ENCODE data around the gene TCHP.
"Not testable (repeated sequence)": the region's sequence is repeated elsewhere in the genome, so short reads cannot be mapped to it uniquely, and the experiment has no call there.

TCHP gene

DNA sequence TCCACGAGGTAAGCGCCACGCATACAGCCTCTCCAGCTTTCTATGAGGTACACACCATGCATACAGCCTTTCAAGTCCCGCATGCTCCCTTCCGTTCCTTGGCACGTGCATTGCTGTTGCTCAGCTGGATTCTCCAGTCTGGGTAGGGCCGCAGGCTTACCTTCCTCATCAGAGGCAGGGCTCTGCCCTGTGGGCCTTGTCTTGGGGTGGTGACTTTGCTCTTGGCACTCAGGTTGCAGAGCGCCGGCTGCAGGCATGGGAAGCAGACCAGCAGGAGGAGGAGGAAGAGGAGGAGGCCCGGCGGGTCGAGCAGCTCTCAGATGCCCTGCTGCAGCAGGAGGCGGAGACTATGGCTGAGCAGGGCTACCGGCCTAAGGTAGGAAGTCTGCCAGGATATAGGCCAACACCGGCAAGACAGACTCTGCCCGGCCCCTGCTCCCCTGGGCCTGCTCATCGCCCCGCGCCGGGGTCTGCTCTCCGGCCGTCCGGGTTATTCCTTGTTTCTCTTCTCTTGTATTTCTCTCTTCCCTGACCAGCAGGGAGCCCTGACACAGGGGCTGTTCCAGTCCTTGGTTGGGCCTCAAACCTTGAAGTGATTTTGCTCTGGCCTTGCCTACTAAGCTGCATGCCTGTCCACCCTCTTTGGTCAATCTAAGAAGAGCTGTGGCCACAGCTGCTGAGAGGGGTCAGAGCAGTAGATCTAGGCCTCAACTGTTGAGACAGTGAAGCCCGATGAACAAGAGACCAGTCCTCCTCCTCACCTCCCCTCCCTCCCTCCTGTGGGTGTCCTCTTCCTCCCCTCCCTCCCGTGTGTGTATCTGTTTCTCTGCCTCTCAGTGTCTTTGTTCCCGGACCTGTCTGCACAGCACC, 15.3 kb downstream of the TCHP start:
- Mint-ChIP-seq H3K9me3 (no peaks in the 10 kb centered on the region), H3K4me3 (no peak overlapping the region), H3K27me3 (no peaks in the 10 kb centered on the region), H3K27ac (no peak overlapping the region), H3K36me3 (peaks cover 4% of the 10 kb centered on the region), H3K4me1 (no peaks in the 10 kb centered on the region)

DNA sequence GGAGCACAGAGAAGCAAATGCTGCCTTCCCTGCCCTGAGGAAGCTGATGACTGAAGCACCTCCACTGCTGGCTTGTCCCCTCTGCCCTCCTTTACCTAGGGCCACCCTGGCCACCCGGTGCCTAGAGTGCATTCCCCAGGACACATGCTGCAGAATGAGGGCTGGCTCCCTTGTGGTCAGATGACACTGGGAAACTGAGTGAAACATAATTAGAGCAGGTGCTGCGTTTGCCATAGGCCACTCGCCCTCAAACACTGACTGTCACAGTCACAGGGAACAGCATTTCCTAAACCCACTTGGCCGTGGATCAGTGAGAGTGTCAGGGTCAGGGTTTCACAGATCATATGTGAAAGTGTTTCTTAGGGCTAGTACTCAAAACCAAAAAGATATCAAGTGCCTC, 16.0 kb downstream of the TCHP start:
- H3K4me1 Mint-ChIP-seq: no peaks in the 10 kb centered on the region
- H3K36me3 Mint-ChIP-seq: peaks cover 2% of the 10 kb centered on the region
- H3K9me3 Mint-ChIP-seq: no peaks in the 10 kb centered on the region
- H3K27me3 Mint-ChIP-seq: no peaks in the 10 kb centered on the region
- H3K27ac Mint-ChIP-seq: no peak overlapping the region
- H3K4me3 Mint-ChIP-seq: no peak overlapping the region

DNA sequence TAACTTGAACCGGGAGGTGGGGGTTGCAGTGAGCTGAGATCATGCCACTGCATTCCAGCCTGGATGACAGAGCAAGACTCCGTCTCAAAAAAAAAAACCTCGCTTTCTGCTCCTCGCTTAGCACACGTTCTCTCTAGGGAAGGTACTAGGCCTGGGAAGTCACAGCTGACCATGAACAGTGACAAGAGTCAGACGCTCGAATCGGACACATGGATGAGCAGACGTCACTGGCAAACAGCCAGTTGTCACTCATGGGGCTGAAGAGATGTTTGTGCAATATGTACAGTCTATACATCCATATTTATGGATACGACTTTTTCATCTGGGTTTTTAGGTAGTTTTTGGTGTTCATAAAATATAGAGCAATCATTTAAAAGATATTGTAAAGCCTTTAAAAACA, 19.4 kb downstream of the TCHP start:
- Mint-ChIP-seq H3K27me3 (no peaks in the 10 kb centered on the region), H3K36me3 (peaks cover 4% of the 10 kb centered on the region), H3K27ac (no peak overlapping the region), H3K4me3 (no peak overlapping the region), H3K9me3 (no peaks in the 10 kb centered on the region), H3K4me1 (peaks cover 4% of the 10 kb centered on the region)

DNA sequence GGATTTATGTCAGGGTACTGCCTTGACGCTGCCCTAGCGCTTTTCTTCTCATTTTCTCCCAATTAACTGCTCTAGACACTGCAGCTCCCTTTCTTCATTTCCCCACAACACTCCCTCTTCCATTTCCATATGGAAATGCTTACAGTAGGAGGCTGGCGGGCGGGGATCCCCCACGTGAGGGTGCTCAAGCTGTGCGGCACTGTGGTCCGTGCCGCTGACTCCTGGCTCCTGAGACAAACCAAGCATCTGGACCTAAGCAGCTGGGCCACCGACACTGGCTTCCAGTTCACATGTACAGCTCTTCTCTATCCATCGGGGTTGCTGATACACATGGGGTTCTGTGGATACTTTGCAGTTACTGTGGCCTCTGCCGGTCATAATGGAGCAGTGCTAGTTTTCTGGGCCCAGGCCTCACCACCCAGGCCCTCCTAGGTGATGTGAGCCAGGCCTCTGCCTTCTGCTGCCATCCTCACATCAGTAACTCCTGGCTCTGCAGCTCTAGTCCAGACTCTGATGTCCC, 20.2 kb downstream of the TCHP start:
- Mint-ChIP-seq H3K4me3 (no peak overlapping the region), H3K36me3 (peaks cover 7% of the 10 kb centered on the region), H3K4me1 (peaks cover 7% of the 10 kb centered on the region), H3K27me3 (no peaks in the 10 kb centered on the region), H3K27ac (no peak overlapping the region), H3K9me3 (no peaks in the 10 kb centered on the region)

DNA sequence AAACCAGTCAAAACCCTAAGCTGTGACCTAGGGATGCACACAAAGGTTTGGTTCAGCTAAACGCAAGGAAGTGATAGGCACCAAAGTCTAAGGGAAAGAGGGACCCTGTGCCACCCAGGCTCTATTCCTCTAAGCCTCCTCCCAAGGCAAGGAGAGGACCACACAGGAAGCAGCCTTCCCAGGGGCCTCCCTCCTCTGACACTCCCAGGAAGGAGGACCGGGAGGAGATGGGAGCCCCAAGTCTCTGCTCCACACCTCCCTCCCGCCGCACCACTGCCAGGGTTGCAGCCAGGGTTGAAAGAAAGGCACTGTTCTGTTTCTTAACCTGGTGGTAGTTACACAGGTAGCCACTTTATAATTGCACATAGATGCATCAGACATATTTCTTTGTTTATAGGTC, 21.9 kb downstream of the TCHP start:
- H3K4me3 Mint-ChIP-seq: no peak overlapping the region
- peaks cover 7% of the 10 kb centered on the region for H3K4me1 Mint-ChIP-seq
- no peaks in the 10 kb centered on the region for H3K9me3 Mint-ChIP-seq
- no peaks in the 10 kb centered on the region for H3K27me3 Mint-ChIP-seq
- H3K36me3 Mint-ChIP-seq: peaks cover 7% of the 10 kb centered on the region
- no peak overlapping the region for H3K27ac Mint-ChIP-seq

DNA sequence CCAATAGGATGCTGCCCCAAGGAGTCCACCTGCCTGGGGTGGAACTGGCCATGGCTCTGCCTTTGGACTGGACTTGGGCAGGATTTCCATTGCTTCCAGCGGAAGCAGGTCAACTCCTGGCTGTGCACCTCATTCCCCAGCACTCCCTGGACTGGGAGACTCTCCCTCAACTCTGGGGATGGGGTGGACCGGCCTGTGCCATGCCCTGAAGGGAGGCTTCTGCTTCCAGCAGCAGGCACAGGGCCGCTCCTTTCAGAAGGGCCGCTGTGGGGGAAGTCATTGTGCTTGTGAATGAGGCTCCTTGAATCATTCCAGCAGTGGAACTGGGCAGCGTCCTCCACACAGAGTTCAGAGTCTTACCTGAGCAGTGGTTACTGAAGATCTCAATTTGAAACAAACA, 23.0 kb downstream of the TCHP start:
- no peak overlapping the region for H3K4me3 Mint-ChIP-seq
- H3K9me3 Mint-ChIP-seq: no peaks in the 10 kb centered on the region
- H3K4me1 Mint-ChIP-seq: peaks cover 10% of the 10 kb centered on the region
- peaks cover 10% of the 10 kb centered on the region for H3K36me3 Mint-ChIP-seq
- H3K27me3 Mint-ChIP-seq: no peaks in the 10 kb centered on the region
- H3K27ac Mint-ChIP-seq: no peak overlapping the region

DNA sequence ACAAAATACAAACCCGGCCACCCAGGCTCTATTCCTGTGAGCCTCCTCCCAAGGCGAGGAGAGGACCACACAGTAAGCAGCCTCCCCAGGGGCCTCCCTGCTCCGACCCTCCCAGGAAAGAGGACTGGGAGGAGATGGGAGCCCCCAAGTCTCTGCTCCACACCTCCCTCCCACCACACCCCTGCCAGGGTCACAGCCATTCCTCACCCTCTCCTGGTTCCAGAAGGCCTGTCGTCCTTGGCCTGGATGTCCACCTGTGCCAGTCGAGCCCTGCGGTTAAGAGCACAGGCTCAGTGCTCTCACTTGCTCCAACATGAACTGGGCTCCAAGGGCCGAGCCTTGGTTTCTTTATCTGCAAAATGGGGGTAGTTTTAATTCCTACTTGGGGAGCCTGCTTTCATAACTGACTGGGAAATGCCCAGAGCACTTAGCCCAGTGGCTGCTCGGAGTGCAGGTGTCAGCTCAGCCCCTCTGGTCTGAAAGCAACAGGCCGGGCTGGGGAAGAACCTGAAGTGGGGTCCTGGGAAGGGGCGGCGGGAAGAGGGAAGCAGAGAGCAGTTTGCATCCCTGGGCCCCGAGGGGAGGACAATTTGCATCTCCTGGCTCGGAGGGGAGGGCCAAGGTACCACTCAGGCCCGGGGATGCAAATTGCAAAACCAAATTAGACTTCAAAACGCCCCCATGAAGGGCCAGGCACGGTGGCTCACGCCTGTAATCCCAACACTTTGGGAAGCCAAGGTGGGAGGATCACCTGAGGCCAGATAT, 23.6 kb downstream of the TCHP start:
- H3K4me1 Mint-ChIP-seq: peaks cover 10% of the 10 kb centered on the region
- H3K4me3 Mint-ChIP-seq: no peak overlapping the region
- no peak overlapping the region for H3K27ac Mint-ChIP-seq
- no peaks in the 10 kb centered on the region for H3K9me3 Mint-ChIP-seq
- H3K27me3 Mint-ChIP-seq: no peaks in the 10 kb centered on the region
- peaks cover 10% of the 10 kb centered on the region for H3K36me3 Mint-ChIP-seq

DNA sequence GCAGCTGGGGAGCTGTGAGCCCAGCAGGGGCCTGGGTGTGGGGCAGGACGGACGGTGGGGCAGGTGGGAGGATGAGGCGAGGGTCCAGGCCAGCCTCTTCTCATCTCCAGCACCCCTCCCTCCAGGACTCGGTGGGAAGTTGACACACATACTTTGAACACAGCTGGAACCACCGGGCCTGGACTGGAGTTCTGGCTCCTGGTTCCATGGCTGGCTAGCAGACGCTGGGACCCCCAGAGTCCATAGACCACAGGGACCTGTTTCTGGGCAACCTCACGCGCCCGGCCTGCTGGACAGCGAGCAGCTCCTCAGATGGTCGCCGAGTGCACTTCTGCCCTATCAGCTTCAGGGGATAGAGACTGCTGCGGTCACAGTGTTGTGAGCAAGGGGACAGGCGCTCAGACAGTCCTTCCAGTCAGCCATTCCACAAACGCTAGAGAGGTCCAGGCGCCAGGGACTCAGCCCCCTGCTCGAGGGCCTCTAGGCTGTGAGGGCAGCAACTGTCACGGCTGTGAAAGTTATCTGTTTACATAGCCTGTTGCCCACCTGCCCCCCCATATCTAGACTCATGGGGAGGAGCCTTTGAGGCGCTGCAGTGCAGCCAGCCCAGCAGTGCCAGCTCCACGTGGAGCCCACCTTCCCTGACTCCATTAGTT, 25.2 kb downstream of the TCHP start:
- peaks cover 10% of the 10 kb centered on the region for H3K4me1 Mint-ChIP-seq
- H3K27ac Mint-ChIP-seq: peak overlapping the region; percentile 65
- H3K9me3 Mint-ChIP-seq: no peaks in the 10 kb centered on the region
- no peaks in the 10 kb centered on the region for H3K27me3 Mint-ChIP-seq
- H3K36me3 Mint-ChIP-seq: peaks cover 10% of the 10 kb centered on the region
- H3K4me3 Mint-ChIP-seq: no peak overlapping the region

DNA sequence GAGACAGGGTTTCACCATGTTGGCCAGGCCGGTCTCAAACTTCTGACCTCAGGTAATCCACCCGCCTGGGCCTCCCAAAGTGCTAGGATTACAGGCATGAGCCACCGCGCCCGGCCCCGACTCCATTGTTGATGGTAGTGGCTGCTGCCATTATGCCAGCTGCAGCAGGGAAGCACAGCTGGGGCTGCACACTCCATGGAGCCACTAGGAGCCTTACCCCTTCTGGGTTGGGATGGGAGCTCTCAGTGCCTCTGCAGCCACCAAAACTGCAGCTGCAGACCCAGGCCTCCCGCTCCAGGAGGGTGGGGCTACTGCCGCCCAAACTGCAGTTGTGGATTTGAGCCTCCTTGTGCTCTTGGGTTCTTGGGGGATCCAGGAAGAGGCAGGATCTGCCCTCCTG, 25.9 kb downstream of the TCHP start:
- Mint-ChIP-seq H3K27me3 (no peaks in the 10 kb centered on the region), H3K4me1 (peaks cover 10% of the 10 kb centered on the region), H3K36me3 (peaks cover 10% of the 10 kb centered on the region), H3K9me3 (no peaks in the 10 kb centered on the region), H3K4me3 (no peak overlapping the region), H3K27ac (no peak overlapping the region)

DNA sequence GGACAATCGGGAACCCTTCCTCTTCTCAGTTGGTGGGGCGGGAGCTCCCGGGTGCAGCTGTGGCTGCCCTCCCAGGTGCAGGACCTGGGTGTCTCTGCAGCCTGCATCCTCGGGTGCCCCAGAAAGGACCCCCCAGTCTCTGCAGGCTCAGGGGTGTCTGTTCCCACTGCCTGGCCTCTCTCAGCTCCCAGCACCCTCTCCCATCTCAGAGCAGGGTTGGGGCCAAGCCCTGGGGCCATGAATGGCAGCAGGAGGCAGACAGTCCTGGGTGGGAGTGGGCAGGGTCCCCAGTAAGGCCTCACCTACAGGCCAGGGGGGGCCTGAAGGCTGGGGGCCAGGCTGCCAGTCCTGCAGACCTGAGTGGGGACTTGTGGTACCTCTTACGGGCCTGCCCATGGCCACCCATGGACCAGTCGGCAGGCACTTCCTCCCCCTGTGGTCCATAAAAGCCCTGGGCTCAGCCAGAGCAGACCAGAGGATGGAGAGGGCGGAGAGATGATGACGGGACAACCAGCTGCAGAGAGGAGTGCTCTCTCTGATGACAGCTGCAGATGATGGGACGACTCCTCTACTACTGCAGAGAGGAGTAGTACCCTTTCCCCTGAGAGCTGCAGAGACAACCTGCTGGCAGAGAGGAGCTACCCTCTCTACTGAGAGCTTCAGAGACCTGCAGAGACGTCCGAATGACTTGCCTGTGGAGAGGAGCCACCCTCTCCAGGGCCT, 26.6 kb downstream of the TCHP start:
- H3K27ac Mint-ChIP-seq: no peak overlapping the region
- no peak overlapping the region for H3K4me3 Mint-ChIP-seq
- H3K27me3 Mint-ChIP-seq: no peaks in the 10 kb centered on the region
- peaks cover 8% of the 10 kb centered on the region for H3K36me3 Mint-ChIP-seq
- peaks cover 10% of the 10 kb centered on the region for H3K4me1 Mint-ChIP-seq
- H3K9me3 Mint-ChIP-seq: no peaks in the 10 kb centered on the region

DNA sequence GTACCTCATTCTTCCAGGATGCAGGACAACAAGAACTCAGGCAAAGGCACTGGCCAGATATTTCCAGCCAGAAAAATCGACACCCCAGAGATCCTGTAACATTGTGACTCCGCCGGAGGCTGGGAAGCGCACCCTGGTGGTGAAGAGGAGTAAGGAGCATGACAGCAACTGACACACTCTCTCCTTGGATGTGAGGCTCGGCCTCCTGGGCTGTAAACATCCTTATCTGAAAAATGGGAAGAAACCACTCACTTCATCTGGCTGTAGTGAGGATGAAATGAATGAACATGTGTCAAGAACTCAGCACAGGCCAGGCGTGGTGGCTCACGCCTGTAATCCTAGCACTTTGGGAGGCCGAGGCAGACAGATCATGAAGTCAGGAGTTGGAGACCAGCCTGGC, 27.5 kb downstream of the TCHP start:
- Mint-ChIP-seq H3K27me3 (no peaks in the 10 kb centered on the region), H3K4me3 (no peak overlapping the region), H3K36me3 (peaks cover 7% of the 10 kb centered on the region), H3K4me1 (peaks cover 7% of the 10 kb centered on the region), H3K27ac (peak overlapping the region; percentile 46), H3K9me3 (no peaks in the 10 kb centered on the region)

DNA sequence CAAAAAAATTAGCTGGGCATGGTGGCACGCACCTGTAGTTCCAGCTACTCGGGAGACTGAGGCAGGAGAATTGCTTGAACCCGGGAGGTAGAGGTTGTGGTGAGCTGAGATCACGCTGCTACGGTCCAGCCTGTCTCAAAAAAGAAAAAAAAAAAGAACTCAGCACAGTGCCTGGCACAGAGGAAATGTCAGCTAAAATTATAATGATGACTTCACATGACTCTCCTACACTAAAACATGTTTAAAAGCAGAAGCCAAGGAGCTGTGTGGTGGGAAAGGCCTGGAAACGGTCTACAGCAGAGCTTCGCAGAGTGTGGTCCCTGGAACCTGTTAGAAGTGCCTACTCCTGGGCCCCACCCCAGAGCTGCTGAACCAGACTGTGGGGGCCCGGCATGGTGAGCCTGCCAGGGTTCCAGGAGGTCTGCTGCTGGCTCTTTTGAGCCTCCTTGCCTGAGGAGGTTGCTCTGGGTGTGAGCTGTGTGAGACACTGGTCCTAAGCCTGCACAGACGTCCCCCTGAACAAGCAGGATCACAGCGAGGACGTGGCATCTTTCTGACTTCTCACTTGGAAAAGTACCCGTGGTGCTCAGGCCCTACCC, 28.1 kb downstream of the TCHP start:
- Mint-ChIP-seq H3K4me3 (no peak overlapping the region), H3K36me3 (peaks cover 7% of the 10 kb centered on the region), H3K4me1 (peaks cover 7% of the 10 kb centered on the region), H3K27me3 (no peaks in the 10 kb centered on the region), H3K27ac (no peak overlapping the region), H3K9me3 (no peaks in the 10 kb centered on the region)

DNA sequence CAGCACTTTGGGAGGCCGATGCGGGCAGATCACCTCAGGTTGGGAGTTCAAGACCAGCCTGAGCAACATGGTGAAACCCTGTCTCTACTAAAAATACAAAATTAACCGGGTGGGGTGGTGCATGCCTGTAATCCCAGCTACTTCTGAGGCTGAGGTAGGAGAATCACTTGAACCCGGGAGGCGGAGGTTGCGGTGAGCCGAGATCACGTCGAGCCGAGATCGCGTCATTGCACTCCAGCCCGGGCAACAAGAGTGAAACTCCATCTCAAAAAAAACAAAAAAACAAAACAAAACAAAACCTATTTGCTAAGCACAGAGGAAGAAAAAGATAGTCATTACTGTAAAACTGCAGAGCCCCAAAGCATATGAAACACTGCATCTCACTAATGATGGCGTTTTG, 29.3 kb downstream of the TCHP start:
- not testable (repeated sequence) for H3K9me3 Mint-ChIP-seq, H3K27me3 Mint-ChIP-seq, H3K4me1 Mint-ChIP-seq, H3K36me3 Mint-ChIP-seq, H3K27ac Mint-ChIP-seq, H3K4me3 Mint-ChIP-seq

DNA sequence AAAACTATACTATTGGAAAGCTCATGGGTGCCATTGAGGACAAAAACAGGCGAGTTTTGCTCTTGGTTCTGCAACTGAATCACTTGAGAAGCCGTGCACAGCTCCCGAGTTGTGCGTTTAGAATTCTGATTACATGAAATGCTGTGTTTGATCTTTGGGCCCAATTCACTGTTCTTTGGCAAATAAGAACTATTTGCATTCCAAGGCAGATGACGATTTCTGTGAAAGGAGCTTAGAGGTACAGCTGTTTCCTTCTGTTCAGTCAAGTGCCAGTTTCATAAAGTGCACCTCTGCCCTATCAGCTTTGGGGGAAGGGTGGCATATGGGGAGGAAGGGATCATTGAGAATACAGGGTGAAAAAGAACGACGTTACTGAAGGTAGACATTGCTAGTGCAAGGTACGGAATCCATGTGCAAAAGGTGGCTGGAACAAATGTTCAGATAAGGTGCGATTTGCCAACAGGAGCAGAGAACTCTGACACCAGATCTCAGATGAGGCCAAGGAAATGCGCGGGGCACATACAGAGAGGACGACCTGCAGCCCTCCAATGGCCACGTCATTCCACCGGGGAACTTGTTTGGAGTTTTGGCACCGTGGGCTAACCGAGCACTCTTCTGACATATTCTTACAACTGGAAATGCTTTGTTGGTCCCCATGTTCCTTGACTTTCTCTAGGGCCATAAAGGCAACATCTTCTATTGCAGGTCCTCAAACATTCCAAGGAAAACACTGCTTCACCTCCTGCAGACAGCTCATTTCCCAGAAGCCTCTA, 30.1 kb downstream of the TCHP start:
- H3K36me3 Mint-ChIP-seq: peaks cover 3% of the 10 kb centered on the region

More for the DNA sequence above, 30.1 kb downstream of the TCHP start:
- Mint-ChIP-seq H3K4me3 (no peak overlapping the region), H3K27me3 (no peaks in the 10 kb centered on the region), H3K9me3 (no peaks in the 10 kb centered on the region), H3K4me1 (peaks cover 3% of the 10 kb centered on the region), H3K27ac (no peak overlapping the region)

Data from activated naive CD4-positive, alpha-beta T cell treated with anti-CD3 and anti-CD28 coated beads, Interleukin-2, amount 50 U/mL, for 24 hours (primary cell).